HepG2 (cell line): ENCODE measurements around the gene STRADA. TPM values are rescaled to one million over a fixed set of nuclear protein-coding genes. Genes with fewer than 3 reads are reported as not detected.

Experiments used
- CHD2 ChIP-seq: IDR thresholded peaks from 2 replicates; pipeline ENCODE4 v1.6.1; 2011; ENCODE audit warnings: low read depth, low read length, improper control_type of control experiment
- DZIP1 ChIP-seq: sonication (generic); formaldehyde crosslinking; IDR thresholded peaks from 2 replicates; pipeline ENCODE4 v1.5.0; 2020; ENCODE audit warnings: mild to moderate bottlenecking, missing genetic modification reagents
- E2F1 ChIP-seq: sonication (generic); formaldehyde crosslinking; IDR thresholded peaks from 2 replicates; pipeline ENCODE4 v1.5.0; 2020; ENCODE audit warnings: missing genetic modification reagents
- HINFP ChIP-seq: sonication (generic); formaldehyde crosslinking; IDR thresholded peaks from 2 replicates; pipeline ENCODE4 v1.4.0; 2020; ENCODE audit warnings: low read depth, mild to moderate bottlenecking, missing genetic modification reagents
- JUNB ChIP-seq: sonication (generic); formaldehyde crosslinking; IDR thresholded peaks from 2 replicates; pipeline ENCODE4 v1.8.0; 2022; ENCODE audit warnings: missing genetic modification reagents, mild to moderate bottlenecking, borderline replicate concordance
- PPARG ChIP-seq: conservative IDR thresholded peaks from 2 replicates; pipeline ENCODE4 v1.6.1; 2016; ENCODE audit warnings: missing biosample characterization, missing genetic modification reagents
- PRDM15 ChIP-seq: sonication (generic); formaldehyde crosslinking; IDR thresholded peaks from 2 replicates; pipeline ENCODE4 v1.4.0; 2020; ENCODE audit warnings: missing genetic modification reagents
- TFDP1 ChIP-seq: IDR thresholded peaks from 2 replicates; pipeline ENCODE4 v1.6.1; 2016; ENCODE audit warnings: missing compliant biosample characterization, missing genetic modification reagents, borderline replicate concordance
- THYN1 ChIP-seq: sonication (generic); formaldehyde crosslinking; IDR thresholded peaks from 2 replicates; pipeline ENCODE4 v1.8.1; 2023; ENCODE audit warnings: low read depth, mild to moderate bottlenecking, moderate library complexity, missing genetic modification reagents, borderline replicate concordance
- TSC22D2 ChIP-seq: sonication (generic); formaldehyde crosslinking; IDR thresholded peaks from 2 replicates; pipeline ENCODE4 v1.5.1; 2020; ENCODE audit warnings: missing genetic modification reagents, mild to moderate bottlenecking, borderline replicate concordance
- ZMYM2 ChIP-seq: sonication (generic); formaldehyde crosslinking; IDR thresholded peaks from 2 replicates; pipeline ENCODE4 v1.8.0; 2022; ENCODE audit warnings: mild to moderate bottlenecking, missing genetic modification reagents
- ZNF44 ChIP-seq: sonication (generic); formaldehyde crosslinking; IDR thresholded peaks from 2 replicates; pipeline ENCODE4 v1.5.1; 2020; ENCODE audit warnings: mild to moderate bottlenecking, missing genetic modification reagents
- ZNF562 ChIP-seq: sonication (generic); formaldehyde crosslinking; IDR thresholded peaks from 2 replicates; pipeline ENCODE4 v1.8.0; 2022; ENCODE audit warnings: missing genetic modification reagents, borderline replicate concordance
- ZNF720 ChIP-seq: sonication (generic); formaldehyde crosslinking; IDR thresholded peaks from 2 replicates; pipeline ENCODE4 v1.4.0; 2020; ENCODE audit warnings: missing genetic modification reagents
- polyA plus RNA-seq, 8 experiments: library from polyadenylated mRNA; depleted of rRNA in 3 of 8; stranded (reverse) in 7 of 8; unstranded in 1 of 8; fragments of >200 nt; fragmentation: Illumina TruSeq in 4 of 8; extraction: Trizol in 4 of 8; gene quantifications; 2 replicates each; pipeline versions ENCODE4 v1.2.1 to v1.2.3, GENCODE V29; 2011 to 2016; ENCODE audit warnings: low read depth in 4 of 8, missing spikeins in 1 of 8, mixed read lengths in 1 of 8; ENCODE audit not compliant: insufficient read depth in 1 of 8
- total RNA-seq, 5 experiments: library from RNA; depleted of rRNA; stranded (reverse); fragments of >200 nt; fragmentation: Illumina TruSeq; extraction: Trizol; gene quantifications; 2 replicates each; pipeline ENCODE4 v1.2.3, GENCODE V29; 2016; ENCODE audit warnings: low read depth in 1 of 5

The STRADA gene
- total and polyA plus RNA-seq, 2 of the 13 experiments (the other 11 are each of a cell fraction or from before 2014, with no cell fraction given): 17.6 to 17.9 TPM

GRCh38 chr17:63741408-63742173 is at the start of gene STRADA (continued):
- peak; percentile 76; the same call in 1 of the 2 replicates for TF ChIP-seq ZMYM2 (CRISPR knock-in tag)
- TF ChIP-seq DZIP1 (CRISPR knock-in tag): peak; percentile 97
- peak; percentile 93 for TF ChIP-seq E2F1
- no peak for TF ChIP-seq ZNF44 (CRISPR knock-in tag)
- no peak for TF ChIP-seq THYN1 (CRISPR knock-in tag)
- no peak for TF ChIP-seq CHD2
- TF ChIP-seq JUNB (CRISPR knock-in tag): no peak
- TF ChIP-seq TFDP1: peak; percentile 98
- TF ChIP-seq HINFP: 0 out of 2 replicates have a peak, but pooled peaks have one; percentile 44
- peak; percentile 70 for TF ChIP-seq PRDM15 (CRISPR knock-in tag)
- no peak for TF ChIP-seq TSC22D2 (CRISPR knock-in tag)
- TF ChIP-seq ZNF562 (CRISPR knock-in tag): no peak
- no peak; the same call in 1 of the 2 replicates for TF ChIP-seq PPARG
- no peak for TF ChIP-seq ZNF720
